ENCODE results near the gene AK1.

- no peak for TF ChIP-seq EZH2 (IDR thresholded peaks at IDR 0.05; ENCODE audit: borderline replicate concordance, control insufficient read depth, low read depth, low read length)
- TF ChIP-seq CTCF (IDR thresholded peaks at IDR 0.05 in 2 of 3, conservative IDR thresholded peaks at IDR 0.05 in 1 of 3; ENCODE audit: control insufficient read depth in 2 of 3, extremely low read depth in 1 of 3, insufficient read depth in 1 of 3, low read depth in 3 of 3, low read length in 3 of 3): peak; percentile 88 to 94 (median 94)
- no peak for TF ChIP-seq TAF1 (IDR thresholded peaks at IDR 0.05; ENCODE audit: borderline replicate concordance, low read depth, low read length)
- no peak for TF ChIP-seq CREB1 (IDR thresholded peaks at IDR 0.05; ENCODE audit: low read depth)
- no peak for TF ChIP-seq SUZ12 (IDR thresholded peaks at IDR 0.05; ENCODE audit: unreplicated experiment)
- no peak for TF ChIP-seq JUND (IDR thresholded peaks at IDR 0.05; ENCODE audit: low read depth, low read length)
- TF ChIP-seq YY1 (IDR thresholded peaks at IDR 0.05; ENCODE audit: low read depth, low read length): peak; percentile 46; the same call in 1 of the 2 replicates
- TF ChIP-seq EP300 (IDR thresholded peaks at IDR 0.05; ENCODE audit: borderline replicate concordance in 1 of 2, control insufficient read depth in 1 of 2, low read depth in 2 of 2, low read length in 2 of 2): no peak
- no peak for TF ChIP-seq JUNB (IDR thresholded peaks at IDR 0.05)
- TF ChIP-seq DPF2 (IDR thresholded peaks at IDR 0.05): no peak
These were observed 44.2 kb upstream of the AK1 start for GRCh38 chr9:127921557-127922120.

Measured in GM12878 (cell line).